Glomerular visceral epithelial cell (primary cell): ENCODE results near the gene ESPN.
"Not testable (repeated sequence)": the region's sequence is repeated elsewhere in the genome, so short reads cannot be mapped to it uniquely, and the experiment has no call there.

Source experiments
- DNase-seq: peaks from one replicate; pipeline ENCODE4 v3.0.0-alpha.2; 2016; ENCODE audit errors: extremely low spot score

The ESPN gene

GRCh38 chr1:6448749-6449631 lies 24.4 kb downstream of the ESPN start:
- peak; percentile 18 for DNase-seq

- DNase-seq = no peak
Observed at GRCh38 chr1:6450005-6450450, 25.5 kb downstream of the ESPN start.

DNA sequence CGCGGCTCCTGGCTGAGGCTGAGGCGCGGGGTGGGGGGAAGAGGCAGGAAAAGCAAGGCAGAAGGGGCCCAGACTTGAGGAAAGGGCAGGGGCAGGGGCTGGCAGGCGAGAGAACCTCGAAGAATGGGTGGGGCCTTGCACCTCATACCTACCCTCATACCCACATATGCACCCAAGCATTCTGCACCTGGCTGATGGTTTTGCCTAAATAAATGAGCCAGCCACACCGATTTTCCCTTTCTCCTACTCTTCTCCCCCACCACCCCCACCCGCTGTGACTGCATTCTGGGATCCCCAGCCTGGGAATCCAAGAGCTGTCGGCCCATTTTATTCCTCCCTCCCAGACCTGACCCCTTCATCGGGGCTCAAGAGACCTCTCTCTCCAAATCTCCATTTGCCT lies 25.9 kb downstream of the ESPN start:
- DNase-seq = not testable (repeated sequence)

DNA sequence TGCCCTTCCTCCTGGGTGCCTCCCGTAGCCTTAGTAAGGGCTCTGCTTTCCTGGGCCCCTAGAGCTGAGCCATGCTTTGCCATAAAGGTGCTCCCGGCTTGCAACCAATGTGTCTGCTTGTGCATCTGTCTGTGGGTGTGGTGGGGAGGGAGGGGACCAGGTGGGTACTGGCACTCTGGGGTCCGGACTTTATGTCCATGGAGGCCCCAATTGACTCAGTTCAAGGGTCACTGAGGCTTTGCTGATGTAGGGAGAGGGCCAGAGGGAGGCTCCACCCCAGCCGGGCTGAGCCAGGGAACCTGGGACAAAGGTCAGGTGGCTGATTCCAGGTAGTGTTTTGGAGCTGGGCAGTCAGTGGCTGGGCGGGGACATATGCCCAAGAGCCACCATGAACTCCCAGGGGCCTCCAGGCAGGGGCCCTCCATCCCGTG lies 26.4 kb downstream of the ESPN start:
- DNase-seq = no peak

DNA sequence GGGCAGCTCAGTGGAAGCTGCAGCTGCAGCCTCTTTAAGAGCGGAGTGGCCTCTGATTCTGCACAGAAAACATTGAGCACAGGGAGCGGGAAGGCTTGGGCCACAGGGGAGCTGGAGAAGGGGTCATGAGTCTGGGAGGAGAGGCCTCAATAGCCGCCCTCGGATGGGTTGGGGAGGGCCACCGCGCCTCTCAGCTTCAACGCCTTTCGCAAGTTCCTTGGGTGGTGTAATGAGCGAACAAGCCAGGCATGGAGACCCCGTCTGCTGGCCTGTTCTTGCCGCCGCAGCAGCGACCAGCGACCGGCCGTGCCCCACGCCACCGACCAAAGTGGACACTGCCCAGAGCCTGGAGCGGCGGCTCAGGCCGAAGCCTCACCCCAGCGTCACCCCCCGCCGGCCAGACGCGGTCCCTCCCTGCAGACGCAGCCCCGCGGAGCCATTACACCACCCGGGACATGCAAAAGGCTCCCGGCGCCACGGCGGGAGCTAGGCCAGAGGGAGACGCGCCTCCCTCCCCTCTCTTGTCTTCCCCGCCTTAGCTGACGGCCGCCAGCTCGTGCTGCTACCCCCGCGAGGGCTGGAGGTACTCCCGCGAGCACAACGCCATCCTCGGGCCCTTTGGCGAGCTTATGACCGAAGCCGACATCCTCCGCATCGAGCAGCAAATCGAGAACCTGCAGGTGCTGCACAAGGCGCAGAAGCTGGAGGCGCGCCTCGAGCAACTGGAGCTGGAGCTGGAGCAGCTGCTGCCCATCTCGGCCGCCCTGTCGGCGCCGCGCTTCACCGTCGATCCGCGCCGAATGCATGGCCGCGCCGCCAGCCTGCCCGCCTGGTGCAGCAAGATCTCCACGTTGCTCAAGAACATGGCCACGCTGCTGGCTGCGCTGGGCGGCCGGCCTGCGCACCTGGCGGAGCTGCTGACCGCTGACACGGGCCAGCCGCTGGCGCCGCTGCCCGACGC lies 29.6 kb downstream of the ESPN start:
- not testable (repeated sequence) for DNase-seq

DNA sequence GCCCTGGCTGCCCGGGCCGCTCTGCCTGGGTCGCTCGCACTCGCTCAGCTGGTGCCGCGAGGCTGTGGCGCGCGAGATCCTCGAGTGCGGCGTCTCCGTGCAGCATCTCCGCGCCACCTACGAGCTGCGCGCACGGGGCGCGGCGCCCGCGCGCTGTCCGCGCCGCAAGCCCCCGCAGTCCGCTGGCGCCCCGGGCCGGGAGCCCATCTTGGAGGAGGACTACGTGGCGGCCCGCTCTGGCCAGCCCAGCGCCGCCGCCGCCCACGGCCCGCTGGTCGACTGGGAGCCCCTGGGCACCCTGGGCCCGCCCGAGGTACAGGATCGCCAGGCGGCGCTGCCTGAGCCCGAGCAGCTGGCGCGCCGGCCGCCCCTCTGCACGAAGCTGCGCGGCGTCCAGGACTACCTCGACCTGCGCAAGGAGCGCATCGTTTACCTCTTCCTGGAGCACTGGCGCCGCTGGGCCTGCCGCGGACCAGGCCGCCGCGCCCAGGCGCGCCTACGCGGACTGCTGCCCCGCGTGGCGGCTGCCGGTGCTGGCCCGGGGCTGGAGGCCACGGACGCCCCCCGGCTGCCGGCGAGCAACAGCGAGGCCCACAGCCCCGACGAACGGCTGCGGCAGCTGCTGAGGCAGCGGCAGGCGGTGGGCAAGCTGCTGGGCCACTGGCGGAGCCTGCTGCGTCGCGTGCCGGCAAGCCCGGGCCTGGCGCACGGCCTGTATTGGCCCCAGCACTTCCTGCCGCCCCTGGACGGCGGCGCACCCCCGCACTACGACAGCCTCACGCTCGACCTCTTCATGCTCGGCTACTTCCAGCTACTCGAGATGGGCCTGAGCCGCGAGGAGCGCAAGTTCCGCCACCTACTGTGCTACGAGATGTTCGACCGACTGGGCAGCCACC lies 30.5 kb downstream of the ESPN start:
- DNase-seq = no peak

- DNase-seq = not testable (repeated sequence)
Observed at GRCh38 chr1:6455752-6456520, 31.4 kb downstream of the ESPN start.

GRCh38 chr1:6456800-6457466 lies 32.4 kb downstream of the ESPN start:
- no peak for DNase-seq

GRCh38 chr1:6459850-6460265 lies 35.3 kb downstream of the ESPN start:
- no peak for DNase-seq

GRCh38 chr1:6460301-6461050 lies 35.9 kb downstream of the ESPN start:
- no peak for DNase-seq

DNA sequence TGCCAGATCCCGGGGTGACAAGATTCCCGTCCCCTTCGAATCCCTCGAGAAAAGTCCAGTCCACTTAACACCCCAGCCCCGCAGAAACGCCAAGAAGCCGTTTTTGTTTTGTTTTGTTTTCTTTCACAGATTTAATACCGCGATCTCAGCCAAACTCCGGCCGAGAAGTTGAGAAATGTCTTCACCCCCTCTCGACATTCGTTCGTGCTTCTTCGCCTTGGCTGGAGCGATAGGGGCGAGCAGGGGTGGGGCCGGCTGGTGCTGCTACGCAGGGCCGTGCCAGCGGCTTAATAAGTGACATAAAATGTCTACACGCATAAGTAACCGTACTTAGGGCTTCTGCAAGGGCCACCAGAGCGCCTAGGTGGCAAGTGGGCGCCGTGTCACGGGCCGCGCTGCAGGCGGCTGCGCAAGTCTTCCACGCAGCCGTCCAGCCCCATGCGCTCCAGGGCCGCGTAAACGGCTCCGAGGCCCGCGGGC lies 36.5 kb downstream of the ESPN start:
- DNase-seq = no peak

DNA sequence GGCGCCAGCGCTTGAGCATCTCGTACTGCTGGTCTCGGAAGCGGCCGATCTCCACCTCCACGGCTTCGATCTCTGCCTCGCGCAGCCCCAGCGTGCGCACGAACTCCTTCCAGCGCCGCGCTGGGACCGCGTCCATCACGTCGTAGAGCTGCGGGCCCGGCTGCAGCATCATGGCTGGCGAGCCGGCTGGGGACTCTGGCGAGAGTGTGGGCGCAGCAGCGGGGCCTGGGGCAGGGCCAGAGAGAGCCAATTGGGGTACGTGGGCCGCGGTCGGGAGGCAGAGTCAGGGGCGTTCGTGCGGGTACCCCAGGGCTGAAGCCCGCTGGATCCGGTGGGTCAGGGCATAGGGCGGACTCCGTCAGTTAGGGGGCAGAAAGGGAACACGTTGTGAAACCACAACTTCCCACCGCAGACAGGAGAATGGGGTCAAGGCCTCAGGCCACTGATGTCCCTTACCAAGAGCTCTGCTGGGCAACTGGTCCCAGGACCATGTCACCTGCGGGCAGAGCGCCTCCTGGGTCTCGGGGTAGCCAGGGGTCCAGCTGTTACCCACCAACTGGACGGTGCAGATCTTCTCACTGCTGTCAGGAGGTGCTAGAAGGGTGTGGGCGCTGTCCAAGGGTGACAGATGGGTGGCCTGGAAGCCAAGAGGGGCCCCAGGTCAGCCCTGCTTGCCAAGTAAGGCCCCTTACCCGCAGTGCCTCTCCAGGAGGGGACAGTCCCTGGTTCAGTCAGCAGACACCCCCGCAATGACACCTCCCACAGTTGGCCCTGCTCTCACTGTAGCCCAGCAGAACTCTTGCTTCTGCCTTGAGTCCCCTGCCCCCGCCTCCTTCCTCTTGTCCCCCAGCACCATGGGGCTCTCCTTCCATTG lies 37.2 kb downstream of the ESPN start:
- DNase-seq = no peak

DNA sequence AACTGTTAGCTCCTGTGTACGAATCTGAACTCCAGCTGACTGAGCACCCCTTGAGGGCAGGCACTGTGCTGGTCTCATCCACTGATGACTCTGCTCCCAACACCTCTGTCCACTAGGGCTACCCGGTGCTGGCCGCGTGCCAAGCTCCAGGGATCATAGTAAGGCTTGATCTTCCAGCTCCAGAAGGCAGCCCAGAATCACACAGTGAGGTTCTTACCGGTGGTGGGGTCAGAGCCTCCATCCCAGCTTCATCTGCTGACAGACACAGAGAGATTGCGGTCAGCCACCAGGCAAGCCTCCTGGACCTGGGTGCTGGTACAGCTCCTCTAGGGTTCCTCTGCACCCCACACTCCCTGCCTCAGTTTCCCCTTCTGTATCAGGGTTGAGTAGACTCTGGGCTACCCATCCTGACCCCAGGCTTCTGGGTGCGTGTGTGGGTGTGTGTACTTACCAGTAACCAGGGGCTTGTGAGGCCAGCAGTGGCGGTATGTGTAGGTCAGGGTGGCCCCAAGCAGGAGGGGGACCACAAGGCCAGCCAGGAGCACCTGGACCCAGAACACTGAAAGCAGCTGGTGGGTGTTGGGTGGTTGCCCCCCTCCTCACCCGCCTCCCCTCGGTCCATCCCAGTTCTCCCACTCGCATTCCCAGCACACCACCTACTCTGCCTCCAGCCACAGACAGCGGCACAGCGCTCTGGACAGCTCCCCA lies 38.0 kb downstream of the ESPN start:
- DNase-seq = no peak

- DNase-seq = no peak
Observed at GRCh38 chr1:6463120-6463412, 38.5 kb downstream of the ESPN start.

DNA sequence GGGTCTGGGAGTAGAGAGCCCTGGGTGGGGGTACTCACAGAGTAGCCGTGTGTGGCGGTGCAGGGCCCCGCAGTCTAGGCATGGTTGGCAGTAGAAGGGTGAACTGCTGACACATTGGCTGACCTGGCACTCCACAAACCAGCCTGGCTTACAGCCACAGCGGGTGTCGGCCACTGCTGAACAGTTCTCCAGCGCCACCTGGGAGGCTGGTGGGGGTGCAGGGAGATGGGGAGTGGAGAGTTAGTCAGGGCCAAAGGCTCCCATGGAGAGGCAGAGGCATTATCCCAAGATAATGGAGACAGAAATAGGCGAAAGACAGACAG lies 39.9 kb downstream of the ESPN start:
- no peak for DNase-seq

- no peak for DNase-seq
Observed at GRCh38 chr1:6464915-6465314, 40.3 kb downstream of the ESPN start.

GRCh38 chr1:6465461-6466005 lies 41.0 kb downstream of the ESPN start:
- DNase-seq = no peak

GRCh38 chr1:6466023-6466422 lies 41.4 kb downstream of the ESPN start, which contains the start of gene TNFRSF25:
Gene TNFRSF25, minus strand, starts transcription at chr1:6466173. Its CDS starts 66 bp downstream, at chr1:6466107.
- no peak for DNase-seq
